HTERT RPE-1 (cell line): ENCODE data around the gene AP3D1.

Source experiments
- in situ Hi-C: fragments of 300-500 bp; cut with MboI; formaldehyde crosslinking; loops from 4 replicates; pipeline ENCODE4 v1.14.3; 2020; ENCODE audit warnings: low sequenced_read_pairs

The AP3D1 gene

GRCh38 chr19:2184422-2184975, 33.1 kb upstream of the AP3D1 start:
- in situ Hi-C loops = no loop called here

- in situ Hi-C loops = no loop called here
Measured at GRCh38 chr19:2181633-2181997, 30.2 kb upstream of the AP3D1 start.

GRCh38 chr19:2180881-2181632, 29.7 kb upstream of the AP3D1 start:
- in situ Hi-C loops = no loop called here

GRCh38 chr19:2180114-2180513, 28.7 kb upstream of the AP3D1 start:
- in situ Hi-C loops = no loop called here

GRCh38 chr19:2179095-2179494, 27.7 kb upstream of the AP3D1 start:
- in situ Hi-C loops = no loop called here

- in situ Hi-C loops = no loop called here
Measured at GRCh38 chr19:2176337-2176994, 25.1 kb upstream of the AP3D1 start.

GRCh38 chr19:2175742-2176141, 24.4 kb upstream of the AP3D1 start:
- in situ Hi-C loops = no loop called here

GRCh38 chr19:2173767-2174577, 22.6 kb upstream of the AP3D1 start:
- in situ Hi-C loops = no loop called here

- in situ Hi-C loops = no loop called here
Measured at GRCh38 chr19:2173388-2173766, 22.0 kb upstream of the AP3D1 start.

- in situ Hi-C loops = no loop called here
Measured at GRCh38 chr19:2171349-2172145, 20.2 kb upstream of the AP3D1 start.

GRCh38 chr19:2170987-2171348, 19.6 kb upstream of the AP3D1 start:
- in situ Hi-C loops = no loop called here

GRCh38 chr19:2170219-2170618, 18.9 kb upstream of the AP3D1 start:
- in situ Hi-C loops = no loop called here

GRCh38 chr19:2168619-2169424, 17.5 kb upstream of the AP3D1 start:
- in situ Hi-C loops = no loop called here

GRCh38 chr19:2167896-2168618, 16.7 kb upstream of the AP3D1 start:
- in situ Hi-C loops = no loop called here

GRCh38 chr19:2166741-2167738, 15.7 kb upstream of the AP3D1 start:
- in situ Hi-C loops = no loop called here

GRCh38 chr19:2164020-2164998, 12.9 kb upstream of the AP3D1 start:
- in situ Hi-C loops = no loop called here

- in situ Hi-C loops = no loop called here
Measured at GRCh38 chr19:2160379-2160778, 9.0 kb upstream of the AP3D1 start.
